WERI-Rb-1 (cell line): ENCODE measurements around the gene MLEC.
A peak's percentile ranks its signal among the peaks of the same experiment; 100 is the strongest.

Experiments used
- DNase-seq: peaks from one replicate; pipeline ENCODE4 v3.0.0-alpha.2; 2020
- H3K27ac ChIP-seq: fragments of 250-450 bp; sonication (Bioruptor Pico); 2 replicates; pipeline ENCODE4 v1.5.1; 2020; ENCODE audit warnings: mild to moderate bottlenecking, moderate library complexity
- H3K27me3 ChIP-seq: fragments of 250-450 bp; sonication (Bioruptor Pico); 2 replicates; pipeline ENCODE4 v1.5.1; 2021; ENCODE audit warnings: mild to moderate bottlenecking, low read depth, moderate library complexity; ENCODE audit not compliant: insufficient read depth, severe bottlenecking
- H3K36me3 ChIP-seq: fragments of 250-450 bp; sonication (Bioruptor Pico); 2 replicates; pipeline ENCODE4 v1.5.1; 2020; ENCODE audit warnings: mild to moderate bottlenecking, moderate library complexity
- H3K4me3 ChIP-seq: 2 replicates; pipeline ENCODE4 v1.5.1; 2011; ENCODE audit warnings: low read depth, mild to moderate bottlenecking, control low read depth, low read length
- H3K9me3 ChIP-seq: fragments of 250-450 bp; sonication (Bioruptor Pico); 2 replicates; pipeline ENCODE4 v1.5.1; 2021; ENCODE audit warnings: mild to moderate bottlenecking, moderate library complexity; ENCODE audit not compliant: severe bottlenecking
- TF ChIP-seq, protein P1 (sequence below): IDR thresholded peaks from 2 replicates; pipeline ENCODE4 v1.5.1; 2011; ENCODE audit warnings: low read depth, mild to moderate bottlenecking, control low read depth, inconsistent platforms, low read length

The MLEC gene

DNA sequence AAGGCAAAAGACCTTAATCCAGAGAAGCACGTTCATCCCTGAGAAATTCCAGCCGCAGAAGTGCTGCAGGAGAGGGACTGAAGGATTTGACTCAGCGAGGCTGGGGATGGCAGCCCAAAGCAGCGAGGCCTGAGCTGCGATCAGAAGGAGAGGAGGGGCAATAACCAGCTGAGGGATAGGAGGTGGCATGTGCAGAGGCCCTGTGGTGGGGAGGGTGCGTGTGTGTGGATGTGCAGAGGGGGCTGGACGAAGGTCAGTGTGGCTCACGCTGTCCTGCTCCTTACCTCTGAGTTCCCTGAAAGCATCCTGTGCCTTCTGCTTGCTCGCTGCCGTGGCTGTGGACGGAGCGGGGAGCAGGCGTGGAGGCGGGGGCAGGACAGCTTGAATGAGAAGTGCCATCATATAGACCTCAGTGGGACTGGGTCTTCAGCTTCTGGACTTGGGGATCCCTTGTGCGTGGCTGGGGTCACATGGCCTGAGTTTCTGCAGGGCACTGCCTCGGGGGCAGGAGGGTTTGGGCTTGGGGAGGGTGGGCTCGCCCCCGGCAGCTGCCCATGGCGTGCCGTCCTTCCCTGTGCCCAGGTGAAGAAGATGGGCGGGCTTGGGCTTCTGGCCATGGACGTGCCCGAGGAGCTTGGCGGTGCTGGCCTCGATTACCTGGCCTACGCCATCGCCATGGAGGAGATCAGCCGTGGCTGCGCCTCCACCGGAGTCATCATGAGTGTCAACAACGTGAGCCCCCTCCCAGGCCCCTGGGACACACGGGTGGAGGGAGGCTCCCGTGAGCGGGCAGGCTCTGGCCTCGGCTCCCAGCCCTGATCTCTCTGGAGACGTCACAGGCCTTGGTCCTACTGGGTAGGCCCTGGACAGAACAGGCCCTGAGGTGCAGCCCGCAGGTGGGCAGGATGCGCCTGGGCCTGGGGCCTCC, 49.7 kb downstream of the MLEC start:
- no peak overlapping the region for H3K27ac ChIP-seq
- no peak for DNase-seq
- no peaks in the 10 kb centered on the region for H3K36me3 ChIP-seq
- no peaks in the 10 kb centered on the region for H3K27me3 ChIP-seq
- no peaks in the 10 kb centered on the region for H3K9me3 ChIP-seq
- TF ChIP-seq, protein P1, sequence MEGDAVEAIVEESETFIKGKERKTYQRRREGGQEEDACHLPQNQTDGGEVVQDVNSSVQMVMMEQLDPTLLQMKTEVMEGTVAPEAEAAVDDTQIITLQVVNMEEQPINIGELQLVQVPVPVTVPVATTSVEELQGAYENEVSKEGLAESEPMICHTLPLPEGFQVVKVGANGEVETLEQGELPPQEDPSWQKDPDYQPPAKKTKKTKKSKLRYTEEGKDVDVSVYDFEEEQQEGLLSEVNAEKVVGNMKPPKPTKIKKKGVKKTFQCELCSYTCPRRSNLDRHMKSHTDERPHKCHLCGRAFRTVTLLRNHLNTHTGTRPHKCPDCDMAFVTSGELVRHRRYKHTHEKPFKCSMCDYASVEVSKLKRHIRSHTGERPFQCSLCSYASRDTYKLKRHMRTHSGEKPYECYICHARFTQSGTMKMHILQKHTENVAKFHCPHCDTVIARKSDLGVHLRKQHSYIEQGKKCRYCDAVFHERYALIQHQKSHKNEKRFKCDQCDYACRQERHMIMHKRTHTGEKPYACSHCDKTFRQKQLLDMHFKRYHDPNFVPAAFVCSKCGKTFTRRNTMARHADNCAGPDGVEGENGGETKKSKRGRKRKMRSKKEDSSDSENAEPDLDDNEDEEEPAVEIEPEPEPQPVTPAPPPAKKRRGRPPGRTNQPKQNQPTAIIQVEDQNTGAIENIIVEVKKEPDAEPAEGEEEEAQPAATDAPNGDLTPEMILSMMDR: no peak
- no peak overlapping the region for H3K4me3 ChIP-seq

DNA sequence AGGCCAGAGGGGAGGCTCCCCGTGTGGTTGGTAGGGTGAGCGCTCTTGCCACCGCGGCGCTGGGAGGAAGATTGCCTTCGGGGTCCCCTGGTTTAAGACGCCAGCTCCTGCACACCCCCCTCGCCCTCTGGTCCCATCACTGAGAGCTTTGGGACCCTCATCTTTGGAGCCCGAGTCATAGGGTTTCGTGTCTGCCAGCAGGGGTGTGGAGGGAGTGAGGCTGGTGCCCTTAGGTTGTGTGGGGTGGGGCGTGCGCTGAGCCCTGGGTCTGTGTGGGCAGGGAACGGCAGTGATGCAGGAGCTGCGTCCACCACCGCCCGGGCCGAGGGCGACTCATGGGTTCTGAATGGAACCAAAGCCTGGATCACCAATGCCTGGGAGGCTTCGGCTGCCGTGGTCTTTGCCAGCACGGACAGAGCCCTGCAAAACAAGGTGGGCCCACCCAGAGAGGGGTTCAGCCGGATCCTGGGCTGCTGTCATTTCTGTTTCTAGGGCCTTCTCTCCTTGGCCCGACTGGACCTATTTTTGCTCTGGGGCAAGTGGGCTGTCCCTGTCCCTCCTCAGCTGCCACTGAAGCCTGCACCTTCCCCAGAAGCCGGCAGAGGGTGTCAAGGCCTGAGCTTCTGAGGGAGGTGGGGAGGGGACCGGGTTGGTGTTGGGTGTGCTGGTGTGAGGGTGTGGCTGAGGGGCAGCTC, 50.8 kb downstream of the MLEC start:
- no peak for DNase-seq
- H3K9me3 ChIP-seq: no peaks in the 10 kb centered on the region
- no peak overlapping the region for H3K4me3 ChIP-seq
- TF ChIP-seq, protein P1: peak; percentile 68
- H3K36me3 ChIP-seq: no peaks in the 10 kb centered on the region
- H3K27ac ChIP-seq: no peak overlapping the region
- no peaks in the 10 kb centered on the region for H3K27me3 ChIP-seq

DNA sequence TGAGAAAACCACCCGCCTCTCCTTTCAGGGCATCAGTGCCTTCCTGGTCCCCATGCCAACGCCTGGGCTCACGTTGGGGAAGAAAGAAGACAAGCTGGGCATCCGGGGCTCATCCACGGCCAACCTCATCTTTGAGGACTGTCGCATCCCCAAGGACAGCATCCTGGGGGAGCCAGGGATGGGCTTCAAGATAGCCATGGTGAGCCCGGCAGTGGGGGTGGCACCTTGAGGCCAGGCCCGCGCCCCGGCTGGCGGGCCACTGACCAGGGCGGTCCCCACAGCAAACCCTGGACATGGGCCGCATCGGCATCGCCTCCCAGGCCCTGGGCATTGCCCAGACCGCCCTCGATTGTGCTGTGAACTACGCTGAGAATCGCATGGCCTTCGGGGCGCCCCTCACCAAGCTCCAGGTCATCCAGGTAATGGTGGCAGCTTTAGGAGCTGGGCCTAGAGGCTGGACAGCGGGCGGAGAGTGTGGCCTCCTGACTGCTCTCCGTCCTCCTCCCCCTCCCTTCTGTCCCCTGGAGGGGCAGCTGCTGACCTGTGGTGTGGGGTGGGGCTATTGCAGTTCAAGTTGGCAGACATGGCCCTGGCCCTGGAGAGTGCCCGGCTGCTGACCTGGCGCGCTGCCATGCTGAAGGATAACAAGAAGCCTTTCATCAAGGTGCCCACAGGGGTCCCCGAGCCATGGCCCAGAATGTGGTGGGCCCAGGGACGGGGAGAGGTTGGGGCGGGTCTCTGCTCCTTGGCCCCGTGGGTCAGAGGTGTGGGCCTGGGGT, 51.5 kb downstream of the MLEC start:
- no peak overlapping the region for H3K27ac ChIP-seq
- H3K9me3 ChIP-seq: no peaks in the 10 kb centered on the region
- H3K36me3 ChIP-seq: no peaks in the 10 kb centered on the region
- DNase-seq: no peak
- no peaks in the 10 kb centered on the region for H3K27me3 ChIP-seq
- TF ChIP-seq, protein P1: no peak
- no peak overlapping the region for H3K4me3 ChIP-seq

DNA sequence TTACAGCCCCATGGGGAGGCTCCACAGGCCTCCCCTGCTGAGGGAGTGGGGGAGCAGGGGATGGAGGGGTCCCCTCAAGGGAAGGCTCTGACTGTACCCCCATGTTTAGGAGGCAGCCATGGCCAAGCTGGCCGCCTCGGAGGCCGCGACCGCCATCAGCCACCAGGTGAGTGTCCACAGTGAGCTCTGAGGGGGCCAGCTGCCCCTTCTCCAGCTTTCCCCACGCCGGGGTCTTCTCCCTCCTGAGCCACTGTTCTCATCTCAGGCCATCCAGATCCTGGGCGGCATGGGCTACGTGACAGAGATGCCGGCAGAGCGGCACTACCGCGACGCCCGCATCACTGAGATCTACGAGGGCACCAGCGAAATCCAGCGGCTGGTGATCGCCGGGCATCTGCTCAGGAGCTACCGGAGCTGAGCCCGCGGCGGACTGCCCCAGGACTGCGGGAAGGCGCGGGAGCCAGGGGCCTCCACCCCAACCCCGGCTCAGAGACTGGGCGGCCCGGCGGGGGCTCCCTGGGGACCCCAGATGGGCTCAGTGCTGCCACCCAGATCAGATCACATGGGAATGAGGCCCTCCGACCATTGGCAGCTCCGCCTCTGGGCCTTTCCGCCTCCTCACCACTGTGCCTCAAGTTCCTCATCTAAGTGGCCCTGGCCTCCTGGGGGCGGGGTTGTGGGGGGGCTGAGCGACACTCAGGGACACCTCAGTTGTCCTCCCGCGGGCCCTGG, 52.2 kb downstream of the MLEC start:
- no peak for DNase-seq
- Histone ChIP-seq H3K4me3 (no peak overlapping the region), H3K27ac (no peak overlapping the region), H3K27me3 (no peaks in the 10 kb centered on the region), H3K36me3 (no peaks in the 10 kb centered on the region), H3K9me3 (no peaks in the 10 kb centered on the region)
- TF ChIP-seq, protein P1: no peak

DNA sequence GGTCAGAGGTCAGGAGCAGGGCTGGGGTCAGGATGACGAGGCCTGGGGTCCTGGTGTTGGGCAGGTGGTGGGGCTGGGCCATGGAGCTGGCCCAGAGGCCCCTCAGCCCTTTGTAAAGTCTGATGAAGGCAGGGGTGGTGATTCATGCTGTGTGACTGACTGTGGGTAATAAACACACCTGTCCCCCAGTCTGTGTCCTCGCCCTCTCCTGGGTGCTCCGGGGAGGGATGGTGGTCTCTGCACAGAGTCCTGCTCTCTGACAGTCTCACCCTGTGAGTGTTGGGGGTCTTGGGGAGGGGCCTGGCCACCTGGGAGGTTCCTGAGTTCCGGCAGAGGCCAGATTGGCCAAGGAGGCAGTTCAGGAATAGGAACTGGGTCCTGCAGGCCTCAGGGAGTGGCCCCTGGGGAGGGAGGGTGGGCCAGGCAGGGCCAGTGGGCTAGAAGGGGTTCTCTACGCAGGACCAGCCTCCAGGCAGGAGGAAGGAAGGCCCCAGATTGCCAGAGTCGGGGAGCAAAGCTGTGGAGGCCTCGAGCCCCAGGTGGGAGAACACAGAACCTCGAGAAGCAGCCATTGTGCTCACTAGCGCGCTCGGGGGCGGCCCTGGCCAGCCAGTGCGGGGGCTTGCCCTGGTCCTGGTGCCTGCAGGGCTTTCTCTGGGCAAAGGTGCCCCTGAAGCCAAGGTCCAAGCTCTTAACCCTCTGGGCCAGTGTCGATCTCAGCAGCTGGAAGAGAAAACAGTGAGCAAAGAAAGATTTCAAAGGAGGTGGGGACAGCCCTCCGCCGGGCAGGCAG, 53.1 kb downstream of the MLEC start:
- Histone ChIP-seq H3K4me3 (no peak overlapping the region), H3K27me3 (no peaks in the 10 kb centered on the region), H3K9me3 (no peaks in the 10 kb centered on the region), H3K36me3 (no peaks in the 10 kb centered on the region), H3K27ac (no peak overlapping the region)
- DNase-seq: no peak
- TF ChIP-seq, protein P1: no peak
